ENCODE results near the gene TCF7.

TCF7 gene

DNA sequence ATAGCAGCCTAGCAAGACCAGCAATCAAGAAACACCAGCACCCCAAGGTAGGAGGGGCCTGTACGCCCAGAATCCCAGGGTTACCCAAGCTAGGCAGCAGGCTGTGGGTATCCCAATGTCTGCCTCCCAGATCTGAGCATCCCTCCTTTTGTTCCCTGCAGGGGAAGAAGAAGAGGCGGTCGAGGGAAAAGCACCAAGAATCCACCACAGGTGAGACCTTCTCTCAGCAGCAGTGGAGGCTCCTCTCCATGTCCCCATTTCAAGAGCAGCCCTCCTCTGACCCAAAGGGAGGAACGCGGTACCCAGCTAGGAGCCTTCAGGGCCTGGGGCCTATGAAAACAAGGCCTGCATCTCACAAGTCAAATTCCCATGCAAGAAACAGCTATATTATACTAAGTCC lies 28.9 kb downstream of the TCF7 start:
- in situ Hi-C loops (cut with MboI; ENCODE audit: low sequenced_read_pairs, unreplicated experiment): no loop called here
- DNase-seq (ENCODE audit: low spot score): no peak
- TF ChIP-seq, protein P1, sequence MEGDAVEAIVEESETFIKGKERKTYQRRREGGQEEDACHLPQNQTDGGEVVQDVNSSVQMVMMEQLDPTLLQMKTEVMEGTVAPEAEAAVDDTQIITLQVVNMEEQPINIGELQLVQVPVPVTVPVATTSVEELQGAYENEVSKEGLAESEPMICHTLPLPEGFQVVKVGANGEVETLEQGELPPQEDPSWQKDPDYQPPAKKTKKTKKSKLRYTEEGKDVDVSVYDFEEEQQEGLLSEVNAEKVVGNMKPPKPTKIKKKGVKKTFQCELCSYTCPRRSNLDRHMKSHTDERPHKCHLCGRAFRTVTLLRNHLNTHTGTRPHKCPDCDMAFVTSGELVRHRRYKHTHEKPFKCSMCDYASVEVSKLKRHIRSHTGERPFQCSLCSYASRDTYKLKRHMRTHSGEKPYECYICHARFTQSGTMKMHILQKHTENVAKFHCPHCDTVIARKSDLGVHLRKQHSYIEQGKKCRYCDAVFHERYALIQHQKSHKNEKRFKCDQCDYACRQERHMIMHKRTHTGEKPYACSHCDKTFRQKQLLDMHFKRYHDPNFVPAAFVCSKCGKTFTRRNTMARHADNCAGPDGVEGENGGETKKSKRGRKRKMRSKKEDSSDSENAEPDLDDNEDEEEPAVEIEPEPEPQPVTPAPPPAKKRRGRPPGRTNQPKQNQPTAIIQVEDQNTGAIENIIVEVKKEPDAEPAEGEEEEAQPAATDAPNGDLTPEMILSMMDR (IDR thresholded peaks at IDR 0.05; ENCODE audit: borderline replicate concordance, control extremely low read depth, extremely low read depth, insufficient read depth, missing control alignments): no peak

- DNase-seq (ENCODE audit: low spot score): no peak
- in situ Hi-C loops (cut with MboI; ENCODE audit: low sequenced_read_pairs, unreplicated experiment): no loop called here
- TF ChIP-seq, protein P1 (IDR thresholded peaks at IDR 0.05; ENCODE audit: borderline replicate concordance, control extremely low read depth, extremely low read depth, insufficient read depth, missing control alignments): no peak
These were observed 29.8 kb downstream of the TCF7 start for GRCh38 chr5:134143944-134144941.

DNA sequence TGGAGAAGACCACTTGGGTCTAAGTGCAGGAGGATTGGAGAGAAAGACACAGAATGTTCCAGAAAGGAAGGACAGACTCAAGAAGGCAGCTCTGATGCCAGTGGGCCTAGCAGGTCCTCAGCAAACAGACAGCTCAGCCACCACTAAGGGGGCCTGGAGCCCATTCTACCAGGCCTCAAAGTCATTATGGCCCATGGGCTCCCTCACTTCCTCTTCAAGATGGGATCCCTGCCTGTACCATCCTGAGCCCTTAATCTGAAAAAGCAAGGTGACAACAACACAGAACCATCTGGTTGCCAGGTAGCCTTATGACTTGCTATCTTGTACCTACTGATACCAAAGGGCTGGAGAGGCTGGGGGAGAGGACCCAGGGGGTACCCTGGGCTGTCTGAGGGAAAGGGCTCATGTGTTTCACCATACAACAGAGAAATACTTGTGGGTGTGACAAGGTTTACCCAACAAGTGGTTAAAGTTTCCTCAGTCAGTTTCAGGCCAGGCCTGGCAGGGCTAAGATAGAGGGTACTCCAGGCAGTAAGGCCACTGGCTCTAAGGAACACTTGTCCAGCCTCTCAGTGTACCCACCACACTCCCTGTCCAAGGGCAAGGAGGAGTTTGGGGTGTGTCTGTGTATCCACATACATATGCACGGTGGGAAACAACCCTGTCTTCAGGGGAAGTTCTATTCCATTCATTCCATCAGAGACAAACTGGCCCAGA lies 30.7 kb downstream of the TCF7 start:
- DNase-seq (ENCODE audit: low spot score): no peak
- TF ChIP-seq, protein P1 (IDR thresholded peaks at IDR 0.05; ENCODE audit: borderline replicate concordance, control extremely low read depth, extremely low read depth, insufficient read depth, missing control alignments): no peak
- in situ Hi-C loops (cut with MboI; ENCODE audit: low sequenced_read_pairs, unreplicated experiment): loop anchor here (5.0 kb wide), 1 partner anchor 103 kb away; no protein-coding TSS in a partner anchor

DNA sequence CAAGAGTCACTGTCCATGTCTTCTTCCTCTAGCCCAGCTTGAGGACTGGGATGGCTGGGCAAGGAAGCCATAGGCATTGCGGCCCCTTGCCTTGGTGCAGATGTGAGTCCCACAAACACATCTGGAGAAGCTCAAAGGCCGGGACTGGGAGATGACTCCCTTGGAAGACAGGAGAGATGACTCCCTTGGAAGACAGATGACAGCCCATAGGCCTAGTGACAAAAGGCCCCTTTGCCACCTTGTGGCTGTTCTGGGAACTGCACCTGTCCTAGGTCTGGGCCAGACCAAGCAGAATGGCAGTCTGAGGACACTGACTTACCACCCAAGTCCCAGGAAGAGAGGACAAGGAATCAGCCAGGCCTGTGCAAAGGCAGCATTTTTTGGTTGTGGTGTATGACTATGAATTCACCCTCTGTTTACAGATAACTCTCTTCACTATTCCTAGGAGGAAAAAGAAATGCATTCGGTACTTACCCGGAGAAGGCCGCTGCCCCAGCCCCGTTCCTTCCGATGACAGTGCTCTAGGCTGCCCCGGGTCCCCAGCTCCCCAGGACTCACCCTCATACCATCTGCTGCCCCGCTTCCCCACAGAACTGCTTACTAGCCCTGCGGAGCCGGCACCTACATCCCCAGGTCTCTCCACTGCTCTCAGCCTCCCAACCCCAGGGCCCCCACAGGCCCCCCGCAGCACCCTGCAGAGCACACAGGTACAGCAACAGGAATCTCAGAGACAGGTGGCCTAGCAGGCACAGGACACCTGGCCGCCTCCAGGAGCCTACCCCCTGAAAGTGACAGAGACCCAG lies 31.5 kb downstream of the TCF7 start:
- peak; percentile 81 for DNase-seq (ENCODE audit: low spot score)
- in situ Hi-C loops (cut with MboI; ENCODE audit: low sequenced_read_pairs, unreplicated experiment): loop anchor here (5.0 kb wide), 1 partner anchor 104 kb away; no protein-coding TSS in a partner anchor
- TF ChIP-seq, protein P1 (IDR thresholded peaks at IDR 0.05; ENCODE audit: borderline replicate concordance, control extremely low read depth, extremely low read depth, insufficient read depth, missing control alignments): peak; percentile 89

DNA sequence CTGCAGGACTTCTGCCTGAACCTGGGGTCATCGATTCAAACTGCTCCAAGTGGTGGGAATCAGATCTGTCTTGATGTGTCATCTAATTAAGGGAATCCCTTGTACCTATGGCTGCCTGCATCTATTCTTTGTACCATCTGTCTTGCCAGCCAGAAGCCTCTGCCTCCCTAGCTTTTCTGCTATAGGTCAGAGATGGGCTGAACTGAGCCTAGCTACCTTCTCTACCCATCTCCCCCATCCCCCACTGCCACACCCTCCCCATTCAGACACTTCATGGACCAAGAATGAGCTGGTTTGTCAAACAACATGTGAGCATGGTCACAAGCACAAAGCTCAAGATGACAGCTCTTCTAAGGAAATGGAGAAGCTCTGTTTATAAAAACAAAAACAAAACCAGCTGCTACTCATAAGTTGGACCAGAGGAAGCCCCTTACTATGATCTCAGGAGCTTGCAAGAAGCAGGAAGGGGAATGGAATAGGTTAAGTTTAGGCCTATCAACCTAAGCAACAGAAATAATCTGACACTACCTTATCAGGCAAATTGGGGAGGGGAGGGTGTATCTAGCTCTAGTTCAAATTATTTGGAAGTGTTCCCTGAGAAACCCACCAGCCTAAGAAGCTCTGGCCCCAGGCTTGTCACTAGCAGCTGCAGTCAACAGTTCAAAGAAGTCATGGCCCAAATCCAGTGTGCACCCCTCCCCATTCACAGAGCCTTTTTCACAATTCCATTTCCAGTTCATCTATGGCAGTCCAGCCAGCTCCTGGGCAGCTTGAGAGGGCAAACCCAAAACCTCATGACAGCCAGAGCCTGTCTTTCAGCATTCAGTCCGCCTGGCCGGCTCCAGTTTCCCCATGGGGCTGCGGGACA lies 32.4 kb downstream of the TCF7 start:
- in situ Hi-C loops (cut with MboI; ENCODE audit: low sequenced_read_pairs, unreplicated experiment): loop anchor here (5.0 kb wide), 1 partner anchor 105 kb away; no protein-coding TSS in a partner anchor
- TF ChIP-seq, protein P1 (IDR thresholded peaks at IDR 0.05; ENCODE audit: borderline replicate concordance, control extremely low read depth, extremely low read depth, insufficient read depth, missing control alignments): no peak
- DNase-seq (ENCODE audit: low spot score): no peak

Data from GM13976 (cell line).